ENCODE measurements around the gene GYS2. TPM values are rescaled to one million over a fixed set of nuclear protein-coding genes. Genes with fewer than 3 reads are reported as not detected.
"Not testable (repeated sequence)": the region's sequence is repeated elsewhere in the genome, so short reads cannot be mapped to it uniquely, and the experiment has no call there.

GYS2 gene
- 0.10 TPM for total RNA-seq
- long read RNA-seq, result 0 reads

DNA sequence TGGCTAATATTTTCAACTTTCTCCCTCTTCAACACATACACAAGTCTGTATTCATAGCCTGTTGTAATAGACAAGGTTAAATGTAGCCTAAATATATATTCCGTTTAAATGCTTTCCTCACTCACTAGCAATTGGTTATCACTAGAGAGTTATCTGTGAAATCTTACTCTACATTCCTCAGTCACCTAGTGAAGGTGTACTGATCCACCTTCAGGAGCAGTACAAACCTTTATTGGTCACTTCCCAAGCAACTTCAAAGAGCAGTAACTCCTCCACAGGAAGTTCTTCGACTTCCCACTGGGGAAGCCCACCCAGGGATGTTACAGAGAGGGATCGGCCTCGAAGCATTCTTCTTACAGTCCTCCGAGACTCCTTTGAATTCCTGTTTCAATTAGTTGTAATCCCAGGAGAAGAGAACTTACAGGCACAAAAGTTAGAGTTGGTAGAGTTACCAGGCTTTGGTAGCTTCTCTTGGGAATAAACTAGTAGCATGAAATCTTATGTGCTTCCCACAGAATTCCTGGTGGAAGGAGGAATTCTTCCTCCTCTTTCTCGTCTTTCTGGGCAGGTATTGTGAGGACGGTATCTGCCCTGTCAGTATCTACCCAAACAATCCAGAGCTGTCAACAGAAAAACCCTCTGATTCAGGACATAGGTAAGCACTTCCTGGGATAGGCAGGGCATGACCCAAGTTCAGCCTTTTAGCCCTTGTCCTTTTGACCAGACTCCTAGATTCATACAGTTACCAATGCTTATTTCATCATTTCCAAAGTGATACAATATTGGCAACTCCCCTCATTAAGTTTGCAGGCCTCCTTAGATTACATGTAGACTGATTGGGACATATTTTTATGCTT lies at the start of gene GYS2:
Gene GYS2 (minus strand): TSS at position 603 of the 857 bp plus-strand sequence. CDS start 255 bp downstream, at position 348.
- no peak for DNase-seq (ENCODE audit: low spot score)

DNA sequence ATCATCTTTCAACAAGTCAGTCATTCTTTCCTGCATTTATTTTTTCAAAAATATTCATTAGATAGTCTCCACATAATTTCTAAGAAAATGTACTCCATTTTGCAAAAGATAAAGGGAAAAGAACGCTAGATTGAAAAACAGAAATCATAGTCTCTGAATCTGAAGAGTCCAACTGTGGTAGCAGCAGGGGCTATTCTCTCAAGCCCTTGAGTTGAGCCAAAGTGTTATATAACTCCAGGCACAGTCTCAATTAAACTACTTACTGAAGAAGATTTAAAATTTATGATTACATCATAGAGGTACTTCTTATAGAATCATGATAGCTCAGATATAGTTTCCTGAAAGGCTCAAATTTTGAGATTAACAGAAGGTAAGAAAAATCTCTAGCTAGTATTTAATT lies 47.2 kb upstream of the GYS2 start:
- no peak for DNase-seq (ENCODE audit: low spot score)

DNA sequence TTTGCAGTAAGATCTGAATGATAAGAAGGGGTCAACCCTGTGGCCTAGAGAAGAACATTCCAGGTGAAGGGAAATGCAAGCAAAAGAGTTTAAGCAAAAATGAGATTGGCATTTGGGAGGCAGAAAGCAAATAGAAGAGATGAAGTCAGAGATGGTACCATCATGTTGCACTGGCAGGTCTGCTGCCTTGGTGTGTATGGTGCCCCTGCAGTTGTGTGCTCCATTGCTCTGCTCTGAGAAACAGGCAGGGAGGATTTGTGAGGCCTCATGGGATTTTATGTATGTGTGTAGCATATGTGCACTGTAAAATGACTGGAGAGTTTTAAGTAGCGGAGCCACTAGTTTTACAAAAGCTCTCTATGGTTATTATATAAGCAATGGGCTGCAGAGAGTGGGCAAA lies 46.4 kb upstream of the GYS2 start:
- DNase-seq (ENCODE audit: low spot score), result no peak

DNA sequence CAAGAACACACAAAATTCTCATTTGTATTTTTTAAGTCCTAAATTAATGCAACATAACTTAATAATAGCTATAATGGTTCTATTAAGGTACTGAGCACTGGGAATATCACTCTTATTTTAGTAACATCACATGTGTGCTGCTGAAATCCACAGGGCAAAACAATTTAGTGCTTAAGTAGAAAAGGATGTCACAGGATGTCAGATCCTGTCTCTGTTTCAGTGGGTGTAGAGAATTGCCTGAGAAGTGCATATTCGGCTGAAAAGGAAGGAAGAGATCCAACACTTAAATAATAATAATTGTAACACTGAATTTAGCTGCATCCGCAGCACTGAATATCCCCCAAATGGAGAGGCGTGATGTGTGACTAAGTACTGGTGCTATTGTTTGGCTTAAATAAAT lies 44.4 kb upstream of the GYS2 start:
- no peak for DNase-seq (ENCODE audit: low spot score)

DNA sequence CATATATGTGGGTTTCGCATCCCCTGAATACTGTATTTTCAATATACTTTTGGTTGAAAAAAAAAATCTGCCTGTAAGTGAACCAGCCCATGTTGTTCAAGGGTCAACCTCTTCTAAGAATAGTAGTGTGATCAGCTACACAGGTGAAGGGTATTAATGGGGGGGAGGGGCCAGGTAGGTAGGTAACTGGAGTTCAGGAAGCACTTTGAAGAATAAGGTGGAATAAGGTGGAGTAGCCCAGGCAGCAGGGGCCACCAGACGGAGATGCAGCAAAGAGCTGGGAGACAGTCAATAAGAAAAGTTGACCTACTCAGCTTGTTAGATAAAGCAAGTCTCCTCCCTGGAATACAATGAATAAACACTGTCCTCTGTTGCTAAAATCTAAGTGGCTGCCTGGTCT lies 43.7 kb upstream of the GYS2 start:
- DNase-seq (ENCODE audit: low spot score), result no peak

DNA sequence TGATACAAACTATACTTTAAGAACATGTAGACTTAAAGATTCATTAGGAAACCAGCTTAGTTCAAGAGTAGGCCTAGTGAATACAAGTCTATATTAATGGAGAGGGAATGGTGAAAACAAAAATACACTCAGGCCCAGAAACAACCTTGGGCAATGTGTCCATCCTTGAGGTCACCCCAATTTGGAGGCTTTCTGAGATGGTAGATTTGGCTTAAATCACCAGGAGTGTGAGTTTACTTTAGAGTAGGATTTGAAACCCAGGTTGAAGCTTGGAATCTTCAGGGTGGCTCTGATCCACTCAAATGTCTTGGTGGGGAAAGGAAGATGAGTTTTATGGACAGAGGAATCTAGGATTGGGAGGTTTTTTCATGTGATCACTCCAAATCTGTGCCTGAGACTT lies 42.5 kb upstream of the GYS2 start:
- no peak for DNase-seq (ENCODE audit: low spot score)

DNA sequence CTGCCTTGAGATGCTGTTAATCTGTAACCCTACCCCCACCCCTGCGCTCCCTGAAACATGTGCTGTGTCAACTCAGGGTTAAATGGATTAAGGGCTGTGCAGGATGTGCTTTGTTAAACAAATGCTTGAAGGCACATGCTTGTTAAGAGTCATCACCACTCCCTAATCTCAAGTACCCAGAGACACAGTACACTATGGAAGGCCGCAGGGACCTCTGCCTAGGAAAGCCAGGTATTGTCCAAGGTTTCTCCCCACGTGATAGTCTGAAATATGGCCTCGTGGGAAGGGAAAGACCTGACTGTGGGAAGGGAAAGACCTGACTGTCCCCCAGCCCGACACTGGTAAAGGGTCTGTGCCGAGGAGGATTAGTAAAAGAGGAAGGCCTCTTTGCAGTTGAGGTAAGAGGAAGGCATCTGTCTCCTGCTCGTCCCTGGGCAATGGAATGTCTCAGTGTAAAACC lies 40.4 kb upstream of the GYS2 start:
- DNase-seq (ENCODE audit: low spot score), result not testable (repeated sequence)

DNA sequence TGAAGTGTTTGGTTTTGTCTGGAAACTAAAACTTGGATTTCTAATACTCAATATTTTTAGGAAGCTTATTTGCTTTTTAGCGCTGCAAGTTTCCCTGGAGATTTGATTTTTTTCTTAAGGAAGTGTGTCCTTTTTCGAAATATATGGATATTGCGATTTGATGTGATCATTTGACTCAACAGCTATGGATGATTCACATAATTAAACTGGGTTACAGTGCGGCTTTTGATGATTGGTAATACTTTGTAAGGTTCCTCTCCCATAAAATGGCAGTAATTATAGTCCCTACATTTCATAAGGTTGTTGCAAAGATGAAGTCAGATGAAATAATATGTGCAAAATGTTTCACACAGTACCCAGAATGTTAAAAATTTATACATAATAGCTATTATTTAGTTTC lies 39.9 kb upstream of the GYS2 start:
- DNase-seq (ENCODE audit: low spot score), result no peak

DNA sequence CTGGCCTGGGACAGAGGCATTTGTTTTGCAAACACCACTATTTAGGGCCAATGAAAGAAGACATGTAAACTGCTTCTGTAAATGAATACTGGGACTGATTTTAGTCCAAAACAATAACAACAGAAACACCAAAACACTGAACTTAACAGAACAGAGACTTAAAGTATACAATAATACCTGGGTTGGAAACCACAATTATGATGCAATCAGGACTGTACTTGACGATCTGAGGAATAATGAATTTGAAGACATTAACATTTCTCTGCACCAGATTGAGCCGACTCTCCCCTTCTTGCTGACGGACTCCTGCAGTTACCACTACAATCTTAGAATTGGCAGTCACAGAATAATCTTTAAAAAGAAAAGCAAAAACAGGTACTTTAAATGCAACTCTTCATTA lies 39.1 kb upstream of the GYS2 start:
- DNase-seq (ENCODE audit: low spot score), result no peak

DNA sequence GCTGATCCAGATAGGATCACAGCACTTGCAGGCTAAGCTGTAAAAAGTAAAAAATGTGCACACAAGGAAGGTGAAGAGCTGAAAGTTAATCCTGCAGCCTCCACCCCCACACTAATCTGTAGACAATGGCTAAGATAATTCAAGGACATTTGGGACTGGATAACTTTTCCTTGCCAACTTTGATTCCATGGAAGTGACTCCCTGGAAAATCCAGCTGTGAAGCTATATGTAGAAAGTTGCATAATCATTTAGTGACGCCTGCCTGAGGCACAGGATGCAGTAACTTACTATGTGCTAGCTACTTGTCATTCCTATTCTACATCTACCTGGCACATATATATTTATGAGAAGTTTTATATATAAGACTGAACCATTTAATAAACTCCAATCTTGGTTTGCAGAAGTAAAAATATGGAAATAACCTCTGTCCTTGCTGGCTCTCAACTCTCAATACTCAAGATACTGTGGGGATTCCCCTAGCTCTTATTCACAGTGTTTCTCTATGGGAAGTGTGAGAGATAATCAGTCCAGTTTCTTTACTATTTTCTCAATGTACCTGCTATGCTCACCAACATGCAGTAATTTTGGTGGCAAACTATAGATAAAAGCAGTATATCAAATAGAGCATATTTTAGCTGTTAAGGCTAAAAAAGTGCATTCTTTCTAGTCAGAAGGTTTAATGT lies 38.2 kb upstream of the GYS2 start:
- DNase-seq (ENCODE audit: low spot score), result no peak

DNA sequence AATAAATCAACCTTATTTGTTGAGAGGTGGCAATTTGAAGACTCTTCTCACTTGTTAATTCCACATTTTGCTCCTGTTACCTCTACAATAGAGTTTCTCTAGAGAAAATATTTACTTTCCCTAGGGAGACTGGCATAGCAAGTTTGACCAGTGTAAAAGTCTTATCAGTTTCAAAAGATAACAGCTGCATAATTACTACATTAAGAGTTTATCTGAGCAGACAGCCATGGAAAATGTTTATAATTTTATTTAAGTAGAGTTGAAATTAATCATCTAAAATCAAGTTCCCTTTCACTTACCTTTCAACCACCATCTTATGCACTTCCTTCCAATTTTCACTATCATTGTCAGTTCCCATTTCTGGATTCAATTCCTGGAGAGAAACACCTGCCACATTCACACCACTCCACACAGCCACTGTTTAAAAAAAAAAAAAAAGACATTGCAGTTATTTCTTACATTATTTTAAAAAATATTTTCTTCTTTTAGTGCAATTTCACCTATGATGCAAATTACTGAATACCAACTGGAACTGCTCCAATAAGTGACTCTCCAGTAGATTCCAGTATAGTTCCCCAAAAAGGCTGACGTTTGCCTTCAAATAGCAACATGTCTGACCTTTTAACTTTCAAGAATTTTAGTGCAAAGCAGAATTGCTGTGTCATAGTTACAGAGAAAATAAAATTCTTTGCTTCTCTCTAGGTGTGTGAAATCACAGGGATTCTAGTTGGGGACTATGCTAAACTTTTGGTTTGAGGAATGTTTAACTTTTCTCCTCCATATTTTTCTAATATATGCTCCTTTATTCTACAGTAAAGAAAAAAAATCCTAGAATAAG lies 33.6 kb upstream of the GYS2 start:
- no peak for DNase-seq (ENCODE audit: low spot score)

DNA sequence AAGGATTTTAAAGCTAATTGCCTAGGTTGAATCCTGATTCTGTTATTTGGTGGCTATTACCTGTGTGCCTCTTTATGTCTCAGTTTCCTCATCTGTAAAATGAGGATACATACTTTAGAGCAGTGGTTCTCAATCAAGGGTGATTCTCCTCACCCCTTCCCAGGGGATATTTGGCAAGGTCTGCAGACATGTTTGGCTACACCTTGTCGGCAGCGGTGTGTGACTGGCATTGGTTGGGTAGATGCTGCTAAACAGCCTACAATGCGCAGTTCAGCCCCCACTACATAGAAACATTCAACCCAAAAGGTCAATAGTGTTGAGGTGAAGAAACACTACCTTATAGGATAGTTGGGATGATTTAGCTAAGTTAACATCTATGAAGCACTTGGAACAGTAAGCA lies 29.6 kb upstream of the GYS2 start:
- no peak for DNase-seq (ENCODE audit: low spot score)

DNA sequence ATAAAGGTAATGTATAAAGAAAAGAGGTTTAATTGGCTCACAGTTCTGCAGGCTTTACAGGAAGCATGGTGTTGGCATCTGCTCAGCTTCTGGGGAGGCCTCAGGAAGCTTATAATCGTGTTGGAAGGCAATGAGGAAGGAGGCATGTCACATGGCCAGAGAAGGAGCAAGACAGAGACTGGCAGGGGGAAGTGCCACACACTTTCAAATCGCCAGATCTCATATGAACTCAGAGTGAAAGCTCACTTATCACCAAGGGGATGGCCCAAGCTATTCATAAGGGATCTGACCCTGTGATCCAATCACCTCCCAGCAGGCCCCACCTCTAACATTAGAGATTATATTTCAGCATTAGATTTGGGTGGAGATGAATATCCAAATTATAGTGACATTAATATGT lies 26.7 kb upstream of the GYS2 start:
- DNase-seq (ENCODE audit: low spot score), result no peak

DNA sequence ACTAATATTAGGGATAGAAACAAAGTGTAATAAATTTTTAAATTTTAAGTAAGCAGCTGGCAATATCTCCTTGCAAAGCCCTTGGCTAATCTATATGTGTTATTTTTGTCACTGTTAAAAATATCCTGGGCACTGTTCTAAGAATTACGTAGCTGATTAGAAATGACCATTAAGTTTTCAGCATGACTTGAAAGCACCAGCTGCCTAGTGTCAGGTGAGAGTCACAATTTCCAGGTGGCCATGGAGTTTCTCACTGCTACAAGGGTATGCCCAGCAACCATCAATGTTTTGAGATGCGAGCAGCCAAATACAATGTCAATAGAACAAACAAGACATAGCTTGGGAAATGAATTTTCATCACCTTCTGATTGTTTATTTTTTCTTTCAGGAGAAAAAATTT lies 23.3 kb upstream of the GYS2 start:
- no peak for DNase-seq (ENCODE audit: low spot score)

DNA sequence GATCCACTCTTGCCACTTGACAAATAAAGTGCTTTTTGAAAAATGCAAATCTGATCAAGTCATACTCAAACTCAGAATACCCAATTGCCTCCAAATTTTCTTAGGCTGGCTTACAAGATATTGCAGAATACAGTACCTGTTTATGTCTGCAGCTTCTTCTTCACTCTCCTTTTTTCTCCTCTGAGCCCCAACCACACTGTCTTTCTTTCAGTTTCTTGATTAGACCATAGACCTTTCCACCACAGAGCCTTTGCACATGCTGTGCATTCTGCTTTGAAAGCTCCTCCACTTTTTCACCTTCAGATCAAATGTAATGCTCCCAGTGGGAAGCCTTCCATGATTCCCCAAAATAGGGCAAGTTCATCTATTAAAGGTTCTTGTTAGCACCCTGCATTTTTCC lies 13.9 kb upstream of the GYS2 start:
- no peak for DNase-seq (ENCODE audit: low spot score)

DNA sequence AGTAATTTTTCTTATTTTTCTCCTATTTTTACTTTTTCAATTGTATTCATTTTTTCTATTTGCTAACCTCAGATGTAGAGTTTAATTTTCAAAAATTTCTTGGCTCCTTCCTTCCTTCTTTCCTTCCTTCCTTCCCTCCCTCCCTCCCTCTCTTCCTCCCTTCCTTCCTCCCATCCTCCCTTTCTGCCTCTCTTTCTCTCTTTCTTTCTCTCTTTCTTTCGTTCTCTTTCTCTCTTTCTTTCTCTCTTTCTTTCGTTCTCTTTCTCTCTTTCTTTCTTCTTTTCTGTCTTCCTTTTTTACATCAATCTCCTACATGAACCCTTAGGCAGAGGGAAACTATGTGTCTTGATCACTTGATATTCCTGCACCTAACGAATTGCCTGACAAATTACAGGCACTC lies 12.4 kb upstream of the GYS2 start:
- no peak for DNase-seq (ENCODE audit: low spot score)

DNA sequence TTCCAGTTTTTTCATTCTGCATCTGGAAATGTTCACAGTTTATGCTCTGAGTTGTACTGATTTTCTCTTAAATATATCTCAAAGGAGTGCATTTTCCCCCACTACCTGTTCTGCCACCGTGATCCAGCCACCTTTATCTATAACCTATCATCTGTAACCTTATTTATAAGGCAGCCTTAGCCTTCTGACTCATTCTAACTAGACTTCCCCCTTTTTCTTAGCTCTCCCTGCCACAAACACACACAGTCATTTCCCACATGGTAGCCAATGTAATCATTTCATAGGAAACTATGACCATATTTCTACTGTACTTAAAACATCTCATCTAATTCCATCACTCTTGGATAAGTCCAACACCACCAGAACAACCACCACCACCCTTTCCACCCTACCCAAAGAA lies 10.8 kb upstream of the GYS2 start:
- DNase-seq (ENCODE audit: low spot score), result no peak

DNA sequence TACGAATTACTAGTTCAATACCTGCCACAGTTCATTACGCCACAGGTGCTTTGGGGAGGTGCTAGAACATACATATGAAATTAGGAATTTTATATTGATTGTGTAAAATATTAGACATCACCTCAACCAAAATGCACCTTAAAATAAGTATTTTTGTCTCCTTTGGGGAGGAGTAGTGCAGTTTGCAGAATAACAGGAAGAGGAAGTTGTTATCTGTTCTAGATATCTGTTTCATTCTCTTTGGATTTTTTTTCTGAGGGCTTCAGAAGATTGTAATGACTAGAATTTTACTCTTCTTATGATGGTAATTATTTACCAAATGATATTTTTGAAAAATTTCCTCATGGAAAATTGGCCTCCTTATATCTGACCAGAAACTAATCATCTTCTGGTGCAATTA lies 9.9 kb upstream of the GYS2 start:
- DNase-seq (ENCODE audit: low spot score), result no peak

DNA sequence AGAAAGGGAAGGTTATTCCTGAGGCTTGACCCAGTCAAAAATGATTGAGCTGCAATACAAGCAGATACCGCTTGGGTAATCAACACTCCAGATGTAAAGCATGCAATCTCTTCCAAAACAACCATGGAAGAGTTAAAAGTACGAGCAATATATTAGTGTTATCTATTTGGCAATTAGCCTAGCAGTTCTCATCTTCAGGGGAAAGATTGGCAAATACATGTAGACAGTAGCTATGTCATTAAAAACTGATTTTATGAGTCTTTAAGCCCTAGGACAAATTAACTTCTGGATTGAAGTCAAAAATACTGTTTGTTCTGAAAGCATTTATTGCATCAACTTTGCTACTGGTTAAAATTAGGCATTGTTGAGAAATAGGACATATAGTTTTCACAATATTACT lies 9.3 kb upstream of the GYS2 start:
- DNase-seq (ENCODE audit: low spot score), result no peak

DNA sequence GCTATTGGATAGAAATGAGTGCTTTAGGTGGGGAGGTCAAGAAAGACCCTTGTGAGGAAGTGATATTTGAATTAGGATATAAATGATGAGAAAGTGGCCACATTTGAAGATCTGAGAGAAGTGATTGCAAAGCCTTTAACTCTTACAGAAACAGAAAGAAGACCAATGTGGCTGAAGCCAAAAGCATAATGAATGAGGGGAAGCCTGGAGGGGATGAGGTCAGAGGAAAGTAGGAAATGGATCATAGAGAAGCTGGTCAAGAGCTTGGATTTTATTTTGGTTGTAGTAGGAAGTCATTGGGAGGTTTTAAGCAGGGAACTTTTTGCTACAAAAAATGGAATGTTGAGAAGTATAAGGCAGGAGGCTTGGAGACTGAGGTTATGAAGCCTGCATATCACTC lies 3.5 kb upstream of the GYS2 start:
- no peak for DNase-seq (ENCODE audit: low spot score)

DNA sequence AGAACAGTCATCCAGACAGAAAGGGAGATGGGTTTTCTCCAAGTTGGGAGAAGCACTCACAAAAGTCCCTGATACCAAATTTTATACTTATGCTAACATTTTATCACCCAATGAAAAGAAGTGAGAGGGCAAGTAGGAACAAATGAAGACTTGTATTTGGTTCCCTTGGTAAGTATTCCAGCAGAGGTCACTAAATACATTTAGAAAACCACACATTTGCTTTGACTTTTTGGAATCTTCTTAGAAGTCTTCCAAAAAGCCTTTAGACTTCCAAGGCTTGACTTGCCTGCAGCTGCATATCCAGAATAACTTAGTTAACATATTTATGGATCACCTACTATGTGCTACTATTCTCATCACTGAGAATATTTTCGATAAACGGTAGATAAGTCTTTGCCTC lies 3.1 kb upstream of the GYS2 start:
- DNase-seq (ENCODE audit: low spot score), result no peak

DNA sequence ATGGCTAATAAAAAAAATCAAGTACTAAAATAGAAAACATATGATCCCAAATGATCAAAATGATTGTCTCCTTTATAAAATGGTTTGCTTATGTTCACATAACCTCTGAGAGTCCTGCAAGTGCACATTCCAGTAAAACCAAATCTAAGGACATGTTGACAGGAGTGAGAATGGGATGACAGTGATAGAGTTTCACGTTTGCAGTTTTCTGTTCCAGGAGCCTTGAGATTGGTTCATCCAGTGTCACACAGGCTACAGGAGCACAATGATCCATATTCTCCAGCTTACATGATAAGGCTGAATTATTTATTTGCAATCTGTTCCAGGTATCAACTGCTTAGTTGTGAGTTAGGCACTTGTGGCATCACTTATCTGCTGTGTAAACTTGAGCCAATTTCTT lies 1.5 kb upstream of the GYS2 start:
- no peak for DNase-seq (ENCODE audit: low spot score)

Data from mesenteric fat pad (tissue), 1 donor.